HL-60 (cell line): ENCODE results near the gene PEX13.

Experiments used
- CTCF ChIP-seq: IDR thresholded peaks from one replicate; pipeline ENCODE4 v1.5.1; 2011; ENCODE audit warnings: low read length, control low read depth, inconsistent platforms; ENCODE audit not compliant: insufficient read depth
- GABPA ChIP-seq: IDR thresholded peaks from 2 replicates; pipeline ENCODE4 v1.6.1; 2012; ENCODE audit warnings: low read depth
- POLR2AphosphoS5 ChIP-seq: IDR thresholded peaks from 2 replicates; pipeline ENCODE4 v1.6.1; 2012; ENCODE audit warnings: low read depth
- REST ChIP-seq: IDR thresholded peaks from 2 replicates; pipeline ENCODE4 v1.6.1; 2012; ENCODE audit warnings: low read depth; ENCODE audit not compliant: insufficient replicate concordance

GRCh38 chr2:61055557-61055956, 38.0 kb downstream of the PEX13 start:
- TF ChIP-seq CTCF, result no peak
- TF ChIP-seq GABPA, result no peak
- no peak for TF ChIP-seq REST
- TF ChIP-seq POLR2AphosphoS5, result no peak
